GM21825 (cell line): ENCODE results near the gene KERA.

Experiments used
- ATAC-seq: cut with Tn5 transposase; IDR thresholded peaks from one replicate; pipeline ENCODE4 v1.9.1; 2021; ENCODE audit warnings: mild to moderate bottlenecking, moderate library complexity; ENCODE audit not compliant: unreplicated experiment

KERA gene

GRCh38 chr12:91017511-91018263 is 40.1 kb downstream of the KERA start:
- ATAC-seq, result no peak

GRCh38 chr12:91017043-91017442 is 40.8 kb downstream of the KERA start:
- ATAC-seq, result no peak

GRCh38 chr12:91009319-91009950 is 48.4 kb downstream of the KERA start:
- ATAC-seq, result peak; percentile 82

- ATAC-seq, result peak; percentile 74
Measured at GRCh38 chr12:91007531-91008290, 50.1 kb downstream of the KERA start.

GRCh38 chr12:91004872-91005271 is 53.0 kb downstream of the KERA start, which contains the start of gene EPYC:
Gene EPYC, minus strand, starts transcription at chr12:91004972. Its CDS starts 2,407 bp downstream, at chr12:91002565.
- no peak for ATAC-seq

- no peak for ATAC-seq
Measured at GRCh38 chr12:91003737-91004136, 54.1 kb downstream of the KERA start.

- ATAC-seq, result no peak
Measured at GRCh38 chr12:91001306-91001705, 56.5 kb downstream of the KERA start.
